Spleen (tissue), 7 donors: ENCODE results near the gene ATF6B.

Experiments
- CTCF ChIP-seq, 11 experiments: fragments of 200-600 bp in 7 of 11; fragments of 450-650 bp in 4 of 11; sonication (generic) in 4 of 11; IDR thresholded peaks in 8 of 11; conservative IDR thresholded peaks in 3 of 11; 1 replicate in 7 of 11; 2 replicates in 4 of 11; pipeline versions ENCODE4 v1.4.0 to v1.8.0; 2016 to 2021; ENCODE audit warnings: antibody characterized with exemption in 11 of 11, inconsistent platforms in 4 of 11, mild to moderate bottlenecking in 1 of 11
- POLR2A ChIP-seq, 3 donors: fragments of 450-650 bp; IDR thresholded peaks; one replicate each; pipeline ENCODE4 v1.5.1; 2017; ENCODE audit warnings: antibody characterized with exemption in 3 of 3, mild to moderate bottlenecking in 1 of 3
- POLR2AphosphoS5 ChIP-seq, 3 donors: sonication (generic); formaldehyde crosslinking; IDR thresholded peaks; one replicate each; pipeline ENCODE4 v1.5.1; 2017; ENCODE audit warnings: antibody characterized with exemption in 3 of 3
- donor health status: DM: no; HTN: no; CAD: no; lungs with moderate emphysema.
- donor health status: DM: no; HTN: no; CAD: no.
- donor health status: DM: no; HTN: no; CAD: no.

- peak; percentile 61 to 93 (median 89) for TF ChIP-seq CTCF (IDR thresholded peaks at IDR 0.05 in 8 of 11, conservative IDR thresholded peaks at IDR 0.05 in 3 of 11)
- TF ChIP-seq POLR2A (IDR thresholded peaks at IDR 0.05): no peak
- TF ChIP-seq POLR2AphosphoS5 (IDR thresholded peaks at IDR 0.05): peak; percentile 45 to 75 (median 73)
These were observed 9.0 kb downstream of the ATF6B start for GRCh38 chr6:32118782-32119628.
